HG02763 (cell line): Measurements from ENCODE around the gene C19orf38.
"Not testable (repeated sequence)": the region's sequence is repeated elsewhere in the genome, so short reads cannot be mapped to it uniquely, and the experiment has no call there.

Experiments
- ATAC-seq: cut with Tn5 transposase; IDR thresholded peaks from one replicate; pipeline ENCODE4 v1.9.1; 2021; ENCODE audit warnings: mild to moderate bottlenecking, moderate library complexity; ENCODE audit not compliant: unreplicated experiment

Gene C19orf38

DNA sequence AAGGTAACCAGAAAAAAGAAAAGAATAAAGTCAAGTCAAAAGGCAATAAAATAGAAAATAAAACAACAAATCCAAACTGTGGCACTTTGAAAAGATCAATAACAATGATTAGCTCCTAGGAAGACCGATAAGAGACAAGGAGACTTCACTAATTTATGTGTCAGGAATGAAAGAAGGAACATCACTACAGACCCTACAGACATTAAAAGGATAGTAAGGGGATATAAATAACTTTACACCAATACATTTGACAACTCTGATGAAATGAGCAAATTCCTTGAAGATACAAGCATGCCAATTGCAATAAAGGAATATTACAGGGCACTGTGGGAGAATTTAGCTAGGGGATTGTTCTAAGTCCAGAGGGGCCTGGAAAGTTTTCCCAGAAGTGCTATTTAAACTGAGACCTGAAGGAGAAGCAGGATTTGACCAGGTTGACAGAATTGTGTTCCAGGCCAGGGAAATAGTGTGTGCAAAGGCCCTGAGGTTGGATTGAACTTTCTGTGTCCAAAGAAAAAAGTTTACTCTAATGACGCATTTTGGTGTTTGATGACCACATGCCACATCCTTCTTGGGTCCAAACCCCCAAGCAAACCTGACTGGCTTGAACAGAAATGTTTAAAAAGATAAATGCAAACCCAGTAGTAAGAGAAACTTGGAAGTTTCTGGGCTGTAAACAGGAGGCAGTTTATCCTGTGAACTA lies 1.6 kb upstream of the C19orf38 start:
- ATAC-seq = no peak

DNA sequence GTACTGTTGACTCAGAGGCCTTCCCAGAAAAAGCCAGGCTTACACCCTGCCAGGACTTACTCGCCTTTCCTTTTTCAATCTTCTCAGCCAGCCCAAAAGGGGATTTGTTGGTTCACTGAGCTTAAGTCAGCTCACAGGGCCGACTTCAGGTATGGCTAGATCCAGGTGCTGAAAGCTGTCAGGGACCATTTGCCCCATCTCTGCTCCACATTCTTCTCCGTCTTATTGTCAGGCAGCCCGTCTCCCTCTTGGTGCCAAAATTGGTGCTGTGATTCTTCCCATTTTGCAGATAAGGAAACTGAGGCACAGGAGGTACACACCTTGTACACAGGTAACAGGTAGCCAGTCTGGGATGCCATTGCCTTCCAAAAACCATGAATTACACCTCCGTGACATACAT lies 2.4 kb downstream of the C19orf38 start:
- no peak for ATAC-seq

DNA sequence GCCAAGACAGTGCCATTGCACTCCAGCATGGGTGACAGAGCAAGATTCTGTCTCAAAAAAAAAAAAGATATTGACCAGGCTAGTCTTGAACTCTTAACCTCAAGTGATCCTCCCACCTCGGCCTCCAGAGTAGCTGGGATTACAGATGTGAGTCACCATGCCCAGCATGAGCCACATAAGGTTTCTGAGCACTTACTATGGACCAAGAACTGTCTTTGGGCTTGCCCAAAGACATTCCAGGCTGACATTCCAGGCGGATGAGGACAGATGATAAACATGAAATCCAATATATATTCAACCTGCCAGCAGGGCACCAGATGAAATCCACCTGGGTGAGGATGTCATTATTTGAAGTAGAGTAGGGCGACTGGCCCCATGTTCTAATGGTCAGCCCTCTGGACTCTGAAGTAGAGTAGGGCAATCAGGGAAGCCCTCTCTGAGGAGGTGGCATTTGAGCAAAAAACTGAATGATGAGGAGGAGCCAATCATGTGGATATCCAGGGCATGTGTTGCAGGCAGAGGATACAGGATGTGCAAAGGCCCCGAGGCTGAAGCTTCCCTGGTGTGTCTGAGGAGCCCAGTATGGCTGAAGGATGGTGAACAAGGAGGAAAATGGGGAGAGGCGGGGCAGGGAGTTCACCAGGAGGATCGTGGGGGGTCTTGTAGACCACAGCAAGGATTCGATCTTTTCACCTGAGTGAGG lies 4.0 kb downstream of the C19orf38 start:
- ATAC-seq = no peak

DNA sequence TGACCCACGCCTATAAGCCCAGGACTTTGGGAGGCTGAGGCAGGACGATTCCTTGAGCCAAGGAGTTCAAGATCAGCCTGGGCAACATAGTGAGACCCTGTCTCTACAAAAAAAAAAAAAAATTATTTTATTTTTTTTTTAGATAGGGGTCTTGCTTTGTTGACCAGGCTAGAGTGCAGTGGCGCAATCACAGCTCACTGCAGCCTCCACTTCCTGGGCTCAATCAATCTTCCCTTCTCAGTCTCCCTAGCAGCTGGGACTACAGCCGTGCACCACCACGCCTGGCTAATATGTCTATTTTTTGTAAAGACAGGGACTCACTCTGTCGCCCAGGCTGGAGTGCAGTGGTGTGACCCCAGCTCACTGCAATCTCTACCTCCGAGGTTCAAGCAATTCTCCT lies 4.7 kb downstream of the C19orf38 start:
- no peak for ATAC-seq

DNA sequence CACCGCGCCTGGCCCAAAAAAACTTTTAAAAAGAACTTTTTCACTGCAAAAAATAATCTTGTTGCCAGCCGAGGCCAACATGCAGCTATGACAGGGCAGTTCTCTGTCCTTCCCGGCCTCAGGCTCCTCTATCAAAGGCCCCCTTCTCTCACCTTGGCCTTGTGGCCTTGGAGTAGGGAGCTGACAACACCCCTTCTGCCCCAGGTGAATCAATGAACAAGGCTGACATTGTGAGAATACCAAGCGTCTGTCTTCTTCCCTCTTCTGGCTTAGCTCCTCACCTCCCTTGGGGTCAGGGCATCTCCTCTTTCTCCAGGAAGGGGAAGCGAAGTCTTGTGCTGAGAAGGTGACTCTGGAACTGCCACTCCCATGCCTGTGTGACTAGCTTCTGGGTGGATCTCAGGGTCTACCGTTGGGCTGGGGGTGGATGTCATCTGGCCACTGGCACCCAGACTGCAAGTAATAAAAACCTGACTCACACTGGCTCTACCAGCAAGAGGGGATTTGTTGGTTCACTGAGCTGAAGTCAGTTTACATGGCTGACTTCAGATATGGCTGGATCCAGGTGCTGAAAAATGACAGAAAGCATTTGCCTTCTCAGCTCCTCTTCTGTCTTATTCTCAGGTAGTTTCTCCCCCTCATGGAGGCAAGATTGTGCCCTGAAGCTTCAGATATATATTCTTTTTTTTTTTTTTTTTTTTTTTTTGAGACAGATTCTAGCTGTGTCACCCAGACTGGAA lies 6.3 kb downstream of the C19orf38 start:
- ATAC-seq = no peak

DNA sequence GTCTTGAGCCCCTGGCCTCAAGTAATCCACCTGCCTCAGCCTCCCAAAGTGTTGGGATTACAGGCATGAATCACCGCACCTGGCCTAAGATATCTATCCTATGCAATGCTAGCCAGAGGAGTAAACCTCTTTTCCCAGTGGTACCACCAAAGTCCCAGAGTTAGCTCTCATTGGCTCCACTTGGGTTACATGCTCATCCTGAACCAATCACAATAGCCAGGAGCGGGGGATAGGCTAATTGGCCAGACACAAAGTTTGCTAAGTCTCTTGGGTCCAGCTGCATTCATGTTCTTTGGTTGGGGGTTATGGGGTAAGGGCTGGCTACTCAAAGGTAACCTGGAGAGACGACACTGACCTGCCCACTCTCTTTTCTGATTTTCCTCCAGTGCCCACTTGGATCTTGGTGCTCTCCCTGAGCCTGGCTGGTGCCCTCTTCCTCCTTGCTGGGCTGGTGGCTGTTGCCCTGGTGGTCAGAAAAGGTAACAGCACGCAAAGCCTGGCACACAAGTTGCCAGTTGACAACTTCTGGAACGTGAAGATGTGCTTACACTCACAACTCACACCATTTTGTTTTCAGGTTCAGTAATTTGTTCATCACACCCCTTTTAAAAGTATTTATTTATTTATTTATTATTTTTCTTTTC lies 7.8 kb downstream of the C19orf38 start:
- ATAC-seq = no peak

DNA sequence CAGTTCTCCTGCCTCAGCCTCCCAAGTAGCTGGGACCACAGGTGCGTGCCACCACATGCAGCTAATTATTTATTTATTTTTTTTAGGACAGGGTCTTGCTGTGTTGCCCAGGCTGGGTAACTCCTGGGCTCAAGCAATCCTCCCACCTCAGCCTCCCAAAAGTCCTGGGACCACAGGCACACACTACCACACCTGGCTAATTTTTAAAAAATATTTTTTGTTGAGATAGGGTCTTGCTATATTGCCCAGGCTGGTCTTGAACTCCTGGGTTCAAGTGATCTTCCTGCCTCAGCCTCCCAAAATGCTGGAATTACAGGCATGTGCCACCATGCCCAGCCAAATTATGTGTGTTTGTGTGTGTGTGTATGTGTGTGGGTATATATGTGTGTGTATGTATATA lies 8.7 kb downstream of the C19orf38 start:
- ATAC-seq = not testable (repeated sequence)

DNA sequence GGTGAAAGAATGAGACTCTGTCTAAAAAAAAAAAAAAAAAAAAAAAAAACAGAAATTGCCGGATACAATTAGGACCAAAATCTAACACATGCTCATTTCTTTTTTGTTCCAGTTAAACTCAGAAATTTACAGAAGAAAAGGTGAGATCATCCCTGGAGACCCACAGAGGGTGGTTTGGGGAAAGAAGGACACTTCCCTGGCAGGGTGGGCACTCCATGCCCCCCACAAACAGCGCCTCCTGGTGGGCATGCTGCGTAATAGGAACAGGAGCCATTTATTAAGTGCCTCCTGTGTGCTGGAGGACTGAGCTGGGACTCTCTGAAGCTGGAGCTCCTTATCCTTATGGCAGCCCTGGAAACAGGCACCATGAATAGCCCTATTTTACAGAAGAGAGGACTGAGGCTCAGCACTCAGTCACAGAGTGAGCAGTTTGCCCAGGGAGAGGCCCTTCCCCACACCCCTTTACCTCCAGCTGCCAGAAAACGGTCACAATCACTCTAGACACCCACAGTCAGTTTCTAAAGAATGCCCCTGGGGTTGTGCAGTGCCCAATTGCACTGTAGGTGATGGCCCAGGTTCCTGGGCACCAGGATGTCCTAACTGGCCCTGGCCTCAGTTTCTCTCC lies 10.1 kb downstream of the C19orf38 start:
- ATAC-seq = no peak

DNA sequence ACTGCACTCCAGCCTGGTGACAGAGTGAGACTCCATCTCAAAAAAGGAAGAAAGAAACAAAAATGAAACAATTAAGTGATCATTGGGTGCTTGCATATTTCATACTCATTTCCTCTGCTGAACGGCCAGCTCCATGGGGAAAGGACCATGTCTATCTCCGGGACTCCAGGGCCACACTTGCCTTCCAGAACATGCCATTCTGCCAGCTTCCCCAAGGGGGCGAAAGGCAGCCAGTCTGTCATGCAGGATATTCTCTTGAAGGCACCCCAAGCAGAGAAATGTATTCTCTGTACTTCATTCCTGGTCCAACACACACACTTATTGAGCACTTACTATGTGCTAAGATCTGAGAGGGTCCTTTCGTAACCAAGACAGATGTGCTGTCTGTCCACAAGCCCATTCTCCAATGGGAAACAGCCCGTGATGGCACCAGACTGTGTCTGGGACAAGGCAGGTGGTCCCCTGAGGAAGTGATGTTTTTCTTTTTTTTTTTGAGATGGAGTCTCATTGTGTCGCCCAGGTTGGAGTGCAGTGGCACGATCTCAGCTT lies 13.0 kb downstream of the C19orf38 start:
- ATAC-seq = no peak

DNA sequence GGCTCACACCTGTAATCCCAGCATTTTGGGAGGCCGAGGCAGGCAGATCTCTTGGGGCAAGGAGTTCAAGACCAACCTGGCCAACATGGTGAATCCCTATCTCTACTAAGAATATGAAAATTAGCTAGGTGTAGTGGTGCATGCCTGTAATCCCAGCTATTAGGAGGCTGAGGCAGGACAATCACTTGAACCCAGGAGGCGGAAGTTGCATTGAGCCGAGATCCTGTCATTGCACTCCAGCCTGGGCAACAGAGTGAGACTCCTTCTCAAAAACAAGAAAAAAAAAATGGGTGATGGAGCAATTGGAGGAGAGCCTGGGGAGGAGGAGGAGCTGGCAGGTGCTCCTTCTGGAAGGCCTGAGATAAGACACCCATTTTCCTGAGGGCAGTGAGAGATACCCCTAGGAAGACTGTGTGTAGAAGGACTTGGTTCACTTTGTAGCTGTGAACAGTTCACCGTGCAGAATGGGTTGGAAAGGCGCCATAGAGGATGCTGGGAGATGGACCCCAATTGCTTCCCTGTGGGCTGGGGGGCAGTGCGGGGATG lies 14.4 kb downstream of the C19orf38 start:
- no peak for ATAC-seq

DNA sequence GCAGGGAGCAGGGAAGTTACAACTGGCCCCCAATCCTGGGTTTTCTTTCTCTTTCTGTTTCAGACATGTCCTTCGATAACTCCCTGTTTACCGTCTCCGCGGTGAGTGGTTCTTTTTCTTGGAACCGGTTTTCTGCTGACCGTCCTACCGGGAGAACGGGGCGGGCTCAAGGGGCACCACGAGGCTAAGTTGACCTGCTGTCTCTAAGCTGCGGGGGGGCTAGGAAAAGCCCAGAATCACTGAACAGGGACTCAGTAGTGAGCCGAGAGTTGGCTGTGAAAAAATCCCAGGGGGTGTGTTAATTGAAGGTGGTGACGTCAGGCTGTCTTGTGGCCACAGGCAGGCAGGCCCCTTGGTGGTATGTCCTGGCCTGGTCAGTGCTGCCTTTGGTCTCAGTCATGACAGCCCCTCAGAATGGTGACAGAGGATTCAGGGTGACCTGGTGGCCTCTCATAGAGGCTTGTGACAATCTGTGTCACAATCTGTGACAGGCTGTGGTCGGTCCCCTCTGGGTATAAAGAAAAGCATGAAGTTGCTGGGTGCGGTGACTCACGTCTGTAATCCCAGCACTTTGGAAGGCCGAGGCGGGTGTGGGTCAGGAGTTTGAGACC lies 15.0 kb downstream of the C19orf38 start:
- no peak for ATAC-seq

DNA sequence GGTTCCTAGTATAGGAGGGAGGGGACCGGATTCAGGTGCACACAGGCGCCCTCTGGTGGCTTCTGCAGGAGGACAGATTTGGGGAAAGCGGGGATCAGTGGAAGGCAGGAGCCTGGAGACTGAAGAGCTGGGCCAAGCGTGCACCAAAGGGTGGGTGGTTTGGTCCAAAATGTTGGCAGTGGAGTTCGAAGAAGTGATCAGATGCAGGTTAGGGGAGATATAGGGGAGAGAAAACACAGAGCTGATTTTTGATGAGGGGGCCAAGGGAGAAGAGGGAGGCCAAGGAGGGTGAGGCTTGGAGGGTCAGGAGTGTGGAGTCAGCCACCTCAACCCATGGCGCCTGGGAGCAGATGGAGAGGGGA lies 16.3 kb downstream of the C19orf38 start:
- ATAC-seq = no peak

DNA sequence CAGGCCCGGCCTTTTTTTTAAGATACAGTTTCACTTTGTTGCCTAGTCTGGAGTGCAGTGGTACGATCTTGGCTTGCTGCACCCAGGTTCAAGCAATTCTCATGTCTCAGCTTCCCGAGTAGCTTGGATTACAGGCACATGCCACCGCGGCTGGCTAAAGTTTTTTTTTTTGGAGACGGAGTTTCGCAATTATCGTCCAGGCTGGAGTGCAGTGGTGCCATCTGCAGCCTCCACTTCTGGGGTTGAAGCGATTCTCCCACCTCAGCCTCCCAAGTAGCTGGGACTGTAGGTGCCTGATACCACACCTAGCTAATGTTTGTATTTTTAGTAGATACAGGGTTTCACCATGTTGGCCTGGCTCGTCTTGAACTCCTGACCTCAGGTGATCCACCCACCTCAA lies 18.3 kb downstream of the C19orf38 start:
- ATAC-seq = no peak

DNA sequence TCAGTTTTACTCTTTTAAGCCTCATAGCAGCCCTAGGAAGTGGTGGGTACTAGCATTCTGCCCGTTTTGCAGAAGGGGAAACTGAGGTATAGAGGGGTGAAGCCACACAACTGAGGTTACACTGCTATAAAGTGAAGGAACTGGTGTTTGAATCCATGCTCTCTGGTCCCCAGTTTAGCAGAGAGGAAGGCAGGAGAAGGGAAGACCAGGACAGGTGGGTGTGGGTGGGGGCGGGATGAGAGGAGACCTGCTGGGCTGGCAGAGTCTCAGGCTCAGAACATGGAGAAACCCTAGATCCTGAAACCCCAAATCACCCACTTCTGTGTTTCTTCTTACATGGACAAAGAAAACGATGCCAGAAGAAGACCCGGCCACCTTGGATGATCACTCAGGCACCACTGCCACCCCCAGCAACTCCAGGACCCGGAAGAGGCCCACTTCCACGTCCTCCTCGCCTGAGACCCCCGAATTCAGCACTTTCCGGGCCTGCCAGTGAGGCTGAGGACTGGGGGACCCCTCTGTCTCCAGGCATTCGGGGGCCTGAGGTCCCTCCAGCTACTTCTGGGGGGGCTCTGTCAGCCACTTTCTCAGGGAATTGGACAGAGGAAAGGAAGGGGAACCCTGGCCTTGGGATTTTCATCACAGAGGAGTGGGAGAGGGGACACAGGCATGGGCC lies 20.8 kb downstream of the C19orf38 start:
- ATAC-seq = no peak

DNA sequence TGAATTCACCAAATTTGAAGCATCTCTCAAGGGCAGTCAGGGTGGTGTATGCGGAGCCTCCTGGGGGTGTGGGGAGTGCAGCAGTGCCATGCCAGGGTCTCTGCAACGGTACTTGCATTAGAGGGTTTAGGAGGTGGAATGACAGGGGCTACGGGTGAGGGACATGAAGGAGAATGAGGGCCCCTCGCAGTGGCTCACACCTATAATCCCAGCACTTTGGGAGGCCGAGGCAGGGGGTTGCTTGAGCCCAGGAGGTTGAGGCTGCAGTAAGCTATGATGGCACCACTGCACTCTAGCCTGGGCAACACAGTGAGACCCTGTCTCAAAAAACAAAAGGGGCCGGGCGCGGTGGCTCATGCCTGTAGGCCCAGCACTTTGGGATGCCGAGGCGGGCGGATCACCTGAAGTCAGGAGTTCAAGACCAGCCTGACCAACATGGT lies 21.7 kb downstream of the C19orf38 start:
- not testable (repeated sequence) for ATAC-seq

DNA sequence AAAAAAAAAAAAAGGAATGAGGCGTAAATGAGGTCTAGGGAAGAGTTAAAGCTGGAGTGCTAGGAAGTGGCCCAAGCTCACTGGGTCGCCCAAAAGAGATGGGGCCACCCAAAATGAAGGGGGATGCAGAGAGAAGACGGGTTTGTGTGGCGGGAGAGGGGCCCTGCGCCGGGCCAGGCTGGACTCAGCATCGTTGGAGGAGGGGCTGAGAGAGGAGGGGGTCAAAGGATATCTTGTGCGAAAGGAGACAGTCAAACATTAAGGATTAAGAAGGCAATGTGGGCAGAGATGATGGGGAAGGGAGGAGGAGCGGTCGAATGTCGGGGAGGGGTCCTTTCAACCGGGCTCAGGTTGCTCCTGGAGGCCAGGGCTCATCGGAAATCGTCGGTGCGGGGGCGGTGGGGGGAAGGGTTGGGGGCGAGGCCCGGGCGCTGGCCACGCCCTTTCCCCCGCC lies 22.3 kb downstream of the C19orf38 start:
- ATAC-seq = no peak

DNA sequence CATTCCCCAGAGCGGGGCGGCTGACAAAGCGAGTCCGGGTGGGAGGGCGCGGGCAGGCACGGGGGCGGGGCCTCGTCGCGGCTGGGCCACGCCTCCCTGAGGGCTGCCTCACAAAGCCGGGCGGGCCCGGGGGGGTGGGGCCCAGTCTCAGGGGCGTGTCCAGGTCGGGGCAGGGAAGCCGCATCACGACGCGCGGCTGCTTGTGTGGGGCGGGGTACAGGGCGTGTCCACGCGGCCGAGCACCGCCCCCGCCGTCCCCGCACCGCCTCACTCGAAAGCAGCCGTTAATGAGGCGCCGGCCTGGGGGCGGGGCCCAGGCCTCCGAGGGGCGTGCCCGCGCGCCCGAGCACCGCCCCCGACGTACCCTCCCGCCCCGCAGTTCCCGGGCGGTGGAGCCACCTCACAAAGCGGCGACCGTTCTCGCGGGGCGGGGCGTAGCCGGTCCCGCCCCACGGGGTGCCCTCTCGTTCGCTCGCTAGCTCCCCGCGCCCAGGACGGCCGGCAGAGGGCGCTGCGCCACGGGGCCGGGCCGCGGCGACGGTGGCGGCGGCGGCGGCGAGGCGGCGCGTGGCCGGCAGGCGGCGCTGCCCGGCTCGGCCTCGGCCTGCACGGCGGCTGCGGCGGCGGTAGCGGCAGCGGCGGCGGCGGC lies 22.9 kb downstream of the C19orf38 start, which contains the start of gene CARM1:
Gene CARM1, plus strand, starts transcription at position 599 of the 649 bp plus-strand sequence. CDS start 150 bp downstream, outside the sequence.
- peak; percentile 79 for ATAC-seq

DNA sequence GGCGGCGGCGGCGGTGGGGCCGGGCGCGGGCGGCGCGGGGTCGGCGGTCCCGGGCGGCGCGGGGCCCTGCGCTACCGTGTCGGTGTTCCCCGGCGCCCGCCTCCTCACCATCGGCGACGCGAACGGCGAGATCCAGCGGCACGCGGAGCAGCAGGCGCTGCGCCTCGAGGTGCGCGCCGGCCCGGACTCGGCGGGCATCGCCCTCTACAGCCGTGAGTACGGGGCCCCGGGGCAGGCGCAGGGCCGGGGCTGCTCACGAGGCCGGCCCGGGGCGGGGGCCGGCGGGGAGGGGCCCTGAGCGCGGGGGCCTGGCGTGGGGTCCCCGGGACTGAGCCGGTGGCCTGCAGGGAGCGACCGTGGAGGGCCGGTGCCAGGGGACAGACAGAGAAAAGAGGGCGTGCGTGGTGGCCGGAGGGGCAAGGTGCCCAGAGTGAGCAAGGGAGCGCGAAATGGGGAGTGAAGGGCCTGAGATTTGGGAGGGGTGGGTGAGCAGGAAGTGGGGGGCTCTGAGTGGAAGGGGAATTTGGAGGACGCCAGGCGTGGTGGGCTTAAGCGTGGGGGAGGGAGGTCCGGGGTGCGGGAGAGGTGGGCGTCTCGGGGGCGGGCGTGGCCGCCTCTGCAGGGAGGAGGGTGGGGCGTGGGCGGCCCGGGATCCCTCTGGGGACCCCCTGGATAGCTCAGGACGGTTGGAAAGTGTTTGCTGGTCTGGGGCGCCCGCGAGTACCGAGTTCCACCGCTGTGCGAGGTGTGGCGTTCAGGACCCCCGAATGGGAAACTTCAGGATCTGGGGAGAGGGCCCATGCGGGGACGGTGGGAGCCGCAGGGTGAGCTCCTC lies 23.7 kb downstream of the C19orf38 start:
- no peak for ATAC-seq
